ENCODE measurements around the gene MAPK12.
"Not testable (repeated sequence)": the region's sequence is repeated elsewhere in the genome, so short reads cannot be mapped to it uniquely, and the experiment has no call there.

Gene MAPK12

GRCh38 chr22:50282361-50283155 is 21.1 kb upstream of the MAPK12 start:
- peak; percentile 78 for DNase-seq (ENCODE audit: low spot score)
- FAIRE-seq: peak; percentile 87

- no peak for FAIRE-seq
- no peak for DNase-seq (ENCODE audit: low spot score)
Measured at GRCh38 chr22:50281957-50282356, 20.5 kb upstream of the MAPK12 start.

GRCh38 chr22:50281384-50281760 is 19.9 kb upstream of the MAPK12 start:
- DNase-seq (ENCODE audit: low spot score) (no peak), FAIRE-seq (no peak)

- DNase-seq (ENCODE audit: low spot score) (no peak), FAIRE-seq (no peak)
Measured at GRCh38 chr22:50280708-50281383, 19.4 kb upstream of the MAPK12 start.

- FAIRE-seq: no peak
Measured at GRCh38 chr22:50280022-50280707, 18.7 kb upstream of the MAPK12 start.

GRCh38 chr22:50278956-50279619 is 17.6 kb upstream of the MAPK12 start:
- FAIRE-seq (no peak), DNase-seq (ENCODE audit: low spot score) (no peak)

More at GRCh38 chr22:50280022-50280707, 18.7 kb upstream of the MAPK12 start:
- no peak for DNase-seq (ENCODE audit: low spot score)

- FAIRE-seq (no peak), DNase-seq (ENCODE audit: low spot score) (no peak)
Measured at GRCh38 chr22:50278461-50278860, 17.0 kb upstream of the MAPK12 start.

GRCh38 chr22:50277761-50278160 is 16.3 kb upstream of the MAPK12 start:
- FAIRE-seq: no peak
- DNase-seq (ENCODE audit: low spot score): no peak

GRCh38 chr22:50276143-50276542 is 14.7 kb upstream of the MAPK12 start:
- FAIRE-seq (peak; percentile 100), DNase-seq (ENCODE audit: low spot score) (no peak)

GRCh38 chr22:50275181-50276055 is 13.9 kb upstream of the MAPK12 start:
- FAIRE-seq (no peak), DNase-seq (ENCODE audit: low spot score) (no peak)

- no peak for DNase-seq (ENCODE audit: low spot score)
Measured at GRCh38 chr22:50274771-50275170, 13.3 kb upstream of the MAPK12 start.

GRCh38 chr22:50274311-50274710 is 12.8 kb upstream of the MAPK12 start:
- peak; percentile 52 for DNase-seq (ENCODE audit: low spot score)
- no peak for FAIRE-seq

More at GRCh38 chr22:50274771-50275170, 13.3 kb upstream of the MAPK12 start:
- FAIRE-seq: no peak

GRCh38 chr22:50273781-50274180 is 12.3 kb upstream of the MAPK12 start:
- not testable (repeated sequence) for FAIRE-seq; DNase-seq (ENCODE audit: low spot score)

- FAIRE-seq; DNase-seq (ENCODE audit: low spot score): not testable (repeated sequence)
Measured at GRCh38 chr22:50273352-50273751, 11.9 kb upstream of the MAPK12 start.

- peak; percentile 50 for FAIRE-seq
- DNase-seq (ENCODE audit: low spot score): no peak
Measured at GRCh38 chr22:50272044-50272802, 10.7 kb upstream of the MAPK12 start.

- FAIRE-seq (peak; percentile 37), DNase-seq (ENCODE audit: low spot score) (peak; percentile 86)
Measured at GRCh38 chr22:50271519-50271970, 10.1 kb upstream of the MAPK12 start.

GRCh38 chr22:50270666-50271394 is 9.3 kb upstream of the MAPK12 start:
- FAIRE-seq (no peak), DNase-seq (ENCODE audit: low spot score) (peak; percentile 76)

- FAIRE-seq: peak; percentile 81
- peak; percentile 86 for DNase-seq (ENCODE audit: low spot score)
Measured at GRCh38 chr22:50269970-50270665, 8.6 kb upstream of the MAPK12 start, which contains the start of gene MAPK11. TSS of gene MAPK11 (minus strand) at chr22:50270380. CDS start at chr22:50270292, 88 bp downstream.
